Uterus (tissue), 4 donors: ENCODE data around the gene ARHGAP21. TPM values are rescaled to one million over a fixed set of nuclear protein-coding genes. Genes with fewer than 3 reads are reported as not detected.
A peak's percentile ranks its signal among the peaks of the same experiment; 100 is the strongest.

Source experiments
- DNase-seq, 2 donors: peaks; one replicate each; pipeline ENCODE4 v3.0.0-alpha.2; 2019 to 2020
- H3K27ac ChIP-seq, 2 donors: fragments of 200-600 bp; sonication (generic); 1 replicate in 1 of 2; 2 replicates in 1 of 2; pipeline ENCODE4 v1.5.1; 2016 to 2018
- H3K27me3 ChIP-seq, 2 donors: fragments of 200-600 bp; sonication (generic); one replicate each; pipeline ENCODE4 v1.5.1; 2018 to 2019; ENCODE audit warnings: control low read depth in 1 of 2
- H3K36me3 ChIP-seq, 2 donors: fragments of 200-600 bp; sonication (generic); one replicate each; pipeline ENCODE4 v1.5.1; 2019; ENCODE audit warnings: control low read depth in 1 of 2
- H3K4me1 ChIP-seq, 2 donors: fragments of 200-600 bp; sonication (generic); one replicate each; pipeline ENCODE4 v1.5.1; 2018 to 2019; ENCODE audit warnings: control low read depth in 1 of 2
- H3K4me3 ChIP-seq, 2 donors: fragments of 200-600 bp; sonication (generic); 1 replicate in 1 of 2; 2 replicates in 1 of 2; pipeline ENCODE4 v1.5.1; 2018 to 2019; ENCODE audit warnings: mild to moderate bottlenecking in 1 of 2
- H3K9me3 ChIP-seq, 2 donors: fragments of 200-600 bp; sonication (generic); one replicate each; pipeline ENCODE4 v1.5.1; 2019; ENCODE audit warnings: control low read depth in 1 of 2
- POLR2A ChIP-seq, 2 donors: fragments of 450-650 bp; IDR thresholded peaks; one replicate each; pipeline ENCODE4 v1.6.1; 2016; ENCODE audit warnings: antibody characterized with exemption in 2 of 2, mild to moderate bottlenecking in 1 of 2, moderate library complexity in 1 of 2
- intact Hi-C: fragments of 100-400 bp; cut with DNase I; formaldehyde crosslinking; loops from one replicate; pipeline ENCODE4 v1.15.1; 2023; ENCODE audit warnings: low total_unique reads
- total RNA-seq, 4 donors: library from RNA; depleted of rRNA in 3 of 4; stranded (reverse); fragments of >200 nt in 3 of 4; gene quantifications; one replicate each; pipeline versions ENCODE4 v1.1.0 to v1.2.4, GENCODE V29; 2014 to 2023
- TF ChIP-seq, protein P1 (sequence below), 4 experiments: fragments of 200-600 bp in 2 of 4; fragments of 450-650 bp in 2 of 4; sonication (generic) in 2 of 4; IDR thresholded peaks; one replicate each; pipeline ENCODE4 v1.5.1; 2016 to 2019; ENCODE audit warnings: antibody characterized with exemption in 4 of 4, mild to moderate bottlenecking in 2 of 4, moderate library complexity in 1 of 4
- donor health status: DM: yes; HTN: yes; CAD: no.

Gene ARHGAP21
- total RNA-seq, 4 donors from 2014 or later: 90.4 to 168 (median 124) TPM

DNA sequence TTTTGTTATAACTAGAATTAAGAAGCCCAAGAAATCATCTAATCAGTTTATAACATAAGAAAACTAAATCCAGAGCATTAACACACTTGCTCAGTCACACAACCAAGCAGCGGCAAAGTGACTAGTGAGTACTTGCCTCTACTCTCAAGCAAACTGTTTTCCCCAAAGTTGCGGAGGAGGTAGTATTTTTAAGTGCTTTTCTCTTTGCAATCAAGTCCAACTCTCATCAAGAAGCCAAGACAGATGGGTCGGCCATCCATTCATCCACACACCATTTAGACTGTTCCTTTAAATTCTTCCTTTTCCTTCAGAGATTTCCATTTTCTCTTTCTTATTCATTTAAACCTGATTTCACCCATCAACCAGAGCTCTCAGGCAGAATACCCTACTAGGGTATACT lies 25.4 kb downstream of the ARHGAP21 start:
- no peaks in the 10 kb centered on the region for H3K27me3 ChIP-seq
- no peak overlapping the region for H3K27ac ChIP-seq
- H3K9me3 ChIP-seq: no peaks in the 10 kb centered on the region
- intact Hi-C loops: no loop called here
- H3K4me1 ChIP-seq: no peaks in the 10 kb centered on the region
- H3K4me3 ChIP-seq: no peak overlapping the region
- no peaks in the 10 kb centered on the region for H3K36me3 ChIP-seq
- TF ChIP-seq POLR2A (IDR thresholded peaks at IDR 0.05): no peak
- TF ChIP-seq, protein P1, sequence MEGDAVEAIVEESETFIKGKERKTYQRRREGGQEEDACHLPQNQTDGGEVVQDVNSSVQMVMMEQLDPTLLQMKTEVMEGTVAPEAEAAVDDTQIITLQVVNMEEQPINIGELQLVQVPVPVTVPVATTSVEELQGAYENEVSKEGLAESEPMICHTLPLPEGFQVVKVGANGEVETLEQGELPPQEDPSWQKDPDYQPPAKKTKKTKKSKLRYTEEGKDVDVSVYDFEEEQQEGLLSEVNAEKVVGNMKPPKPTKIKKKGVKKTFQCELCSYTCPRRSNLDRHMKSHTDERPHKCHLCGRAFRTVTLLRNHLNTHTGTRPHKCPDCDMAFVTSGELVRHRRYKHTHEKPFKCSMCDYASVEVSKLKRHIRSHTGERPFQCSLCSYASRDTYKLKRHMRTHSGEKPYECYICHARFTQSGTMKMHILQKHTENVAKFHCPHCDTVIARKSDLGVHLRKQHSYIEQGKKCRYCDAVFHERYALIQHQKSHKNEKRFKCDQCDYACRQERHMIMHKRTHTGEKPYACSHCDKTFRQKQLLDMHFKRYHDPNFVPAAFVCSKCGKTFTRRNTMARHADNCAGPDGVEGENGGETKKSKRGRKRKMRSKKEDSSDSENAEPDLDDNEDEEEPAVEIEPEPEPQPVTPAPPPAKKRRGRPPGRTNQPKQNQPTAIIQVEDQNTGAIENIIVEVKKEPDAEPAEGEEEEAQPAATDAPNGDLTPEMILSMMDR (IDR thresholded peaks at IDR 0.05): no peak
- DNase-seq: no peak

DNA sequence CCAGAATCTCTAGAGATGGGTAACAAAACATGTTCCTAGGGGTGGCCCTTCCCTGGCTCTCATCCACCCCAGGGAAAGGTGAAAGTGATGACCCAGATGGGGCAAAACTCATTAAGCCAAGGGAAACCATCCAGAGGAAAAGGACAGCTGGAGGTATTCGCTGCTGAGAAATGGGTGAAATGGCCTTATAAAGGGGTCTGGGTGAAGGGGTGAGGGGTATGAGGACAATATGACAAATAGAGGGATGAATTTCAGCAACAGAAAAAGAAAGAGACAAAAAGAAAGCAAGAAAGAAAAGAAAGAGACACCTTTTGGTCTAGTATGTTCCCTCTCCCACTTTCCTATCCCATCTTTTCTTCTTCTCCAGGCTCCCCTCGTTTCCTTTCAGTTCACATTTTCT lies 26.6 kb downstream of the ARHGAP21 start:
- TF ChIP-seq, protein P1 (IDR thresholded peaks at IDR 0.05): no peak
- TF ChIP-seq POLR2A (IDR thresholded peaks at IDR 0.05): no peak
- Histone ChIP-seq H3K4me3 (no peak overlapping the region), H3K27ac (no peak overlapping the region), H3K36me3 (no peaks in the 10 kb centered on the region), H3K4me1 (no peaks in the 10 kb centered on the region), H3K9me3 (no peaks in the 10 kb centered on the region), H3K27me3 (no peaks in the 10 kb centered on the region)
- intact Hi-C loops: no loop called here
- DNase-seq: no peak

DNA sequence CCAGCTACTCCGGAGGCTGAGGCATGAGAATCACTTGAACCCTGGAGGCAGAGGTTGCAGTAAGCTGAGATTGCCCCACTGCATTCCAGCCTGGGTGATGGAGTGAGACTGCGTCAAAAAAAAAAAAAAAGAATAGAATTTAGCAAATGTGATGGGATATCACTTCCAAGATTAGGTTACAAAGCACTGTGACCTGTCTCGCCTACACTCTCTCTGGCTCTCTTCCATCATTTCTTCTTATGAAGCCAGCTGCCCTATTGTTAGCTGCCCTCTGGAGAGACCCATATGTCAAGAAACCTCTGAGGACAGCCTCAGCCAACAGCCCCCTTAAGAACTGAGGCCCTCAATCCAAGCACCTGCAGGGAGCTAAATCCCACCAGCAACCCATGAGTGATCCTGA lies 28.2 kb downstream of the ARHGAP21 start:
- H3K4me1 ChIP-seq: no peaks in the 10 kb centered on the region
- intact Hi-C loops: no loop called here
- H3K27me3 ChIP-seq: no peaks in the 10 kb centered on the region
- TF ChIP-seq, protein P1 (IDR thresholded peaks at IDR 0.05): no peak
- no peak for TF ChIP-seq POLR2A (IDR thresholded peaks at IDR 0.05)
- no peaks in the 10 kb centered on the region for H3K9me3 ChIP-seq
- DNase-seq: no peak
- no peaks in the 10 kb centered on the region for H3K36me3 ChIP-seq
- H3K27ac ChIP-seq: no peak overlapping the region
- no peak overlapping the region for H3K4me3 ChIP-seq

DNA sequence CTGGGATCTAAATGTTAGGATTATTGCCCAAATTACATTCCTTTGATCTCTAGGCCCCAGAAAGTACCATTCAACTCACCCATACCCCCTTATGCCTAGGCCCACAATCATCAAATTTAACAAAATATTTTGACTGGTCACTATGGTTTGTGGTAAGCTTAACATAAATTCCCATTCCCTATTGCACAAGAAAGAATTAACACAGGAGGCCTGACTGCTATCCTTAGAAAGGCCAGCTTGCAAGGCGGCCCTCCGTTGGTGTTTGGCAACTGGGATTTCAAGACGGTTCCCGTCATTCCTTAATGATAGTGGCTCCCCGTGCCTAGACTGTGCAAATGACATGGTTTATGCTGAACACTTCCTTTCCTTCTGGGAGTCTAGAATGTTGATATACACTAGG lies 29.6 kb downstream of the ARHGAP21 start:
- Histone ChIP-seq H3K27ac (no peak overlapping the region), H3K27me3 (no peaks in the 10 kb centered on the region), H3K4me1 (no peaks in the 10 kb centered on the region), H3K4me3 (no peak overlapping the region), H3K9me3 (no peaks in the 10 kb centered on the region), H3K36me3 (no peaks in the 10 kb centered on the region)
- no peak for TF ChIP-seq POLR2A (IDR thresholded peaks at IDR 0.05)
- TF ChIP-seq, protein P1 (IDR thresholded peaks at IDR 0.05): no peak
- DNase-seq: no peak
- intact Hi-C loops: no loop called here

DNA sequence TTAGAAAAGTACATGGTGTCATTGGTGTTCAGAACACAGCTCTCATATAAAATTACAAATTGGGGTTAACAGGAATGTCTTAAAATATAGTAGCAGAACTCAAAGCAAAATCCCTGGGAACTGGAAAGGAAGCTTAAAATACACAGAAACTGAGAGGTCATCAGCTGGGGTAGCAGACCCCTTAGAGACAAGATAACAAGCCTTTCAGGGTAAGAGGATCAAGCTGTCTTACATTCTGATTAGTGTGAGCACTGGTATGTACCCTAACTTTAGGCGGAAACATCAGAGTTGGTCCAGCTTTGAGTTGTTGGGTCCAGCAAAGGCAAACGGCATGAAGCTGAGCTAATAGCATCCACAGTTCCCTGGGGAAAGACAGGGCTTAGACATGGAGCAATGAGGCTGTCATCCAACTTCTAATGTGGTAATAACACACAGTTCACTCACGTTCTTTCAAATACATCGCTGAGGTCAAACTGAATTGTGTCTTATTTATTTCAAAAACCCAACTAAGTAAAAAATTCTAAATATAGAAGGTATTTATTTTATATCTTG lies 32.6 kb downstream of the ARHGAP21 start:
- TF ChIP-seq, protein P1 (IDR thresholded peaks at IDR 0.05): no peak
- TF ChIP-seq POLR2A (IDR thresholded peaks at IDR 0.05): no peak
- H3K36me3 ChIP-seq: no peaks in the 10 kb centered on the region
- no peak overlapping the region for H3K4me3 ChIP-seq
- no peaks in the 10 kb centered on the region for H3K9me3 ChIP-seq
- DNase-seq: peak in 1 of 2 donors; percentile 30
- no peaks in the 10 kb centered on the region for H3K27me3 ChIP-seq
- H3K4me1 ChIP-seq: no peaks in the 10 kb centered on the region
- intact Hi-C loops: no loop called here
- H3K27ac ChIP-seq: peak overlapping the region in 1 of 2 donors; percentile 29
